ENCODE results near the gene BMAL1.
A peak's percentile ranks its signal among the peaks of the same experiment; 100 is the strongest.

The BMAL1 gene

GRCh38 chr11:13318498-13319295 lies 41.1 kb downstream of the BMAL1 start:
- no peak for DNase-seq

DNA sequence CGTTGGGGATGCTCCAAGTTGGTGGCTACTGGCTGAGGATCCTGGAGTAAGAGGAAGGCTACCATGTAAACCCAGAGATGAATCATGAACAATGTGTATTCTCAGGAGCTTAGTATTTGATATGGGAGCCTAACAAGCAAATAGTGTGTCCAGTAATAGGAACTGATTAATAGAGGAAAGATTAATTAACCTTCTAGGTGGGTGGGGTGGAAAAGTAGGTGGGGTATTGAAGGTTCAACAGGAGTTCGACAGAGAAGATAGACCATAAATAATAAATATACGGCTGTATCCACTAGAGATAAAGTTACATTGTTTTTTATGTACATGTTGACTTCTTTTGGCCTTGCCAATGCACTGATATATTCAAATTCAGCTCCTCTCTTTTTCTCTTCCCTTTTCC lies 43.1 kb downstream of the BMAL1 start:
- DNase-seq, result no peak

GRCh38 chr11:13321431-13321830 lies 43.8 kb downstream of the BMAL1 start:
- no peak for DNase-seq

DNA sequence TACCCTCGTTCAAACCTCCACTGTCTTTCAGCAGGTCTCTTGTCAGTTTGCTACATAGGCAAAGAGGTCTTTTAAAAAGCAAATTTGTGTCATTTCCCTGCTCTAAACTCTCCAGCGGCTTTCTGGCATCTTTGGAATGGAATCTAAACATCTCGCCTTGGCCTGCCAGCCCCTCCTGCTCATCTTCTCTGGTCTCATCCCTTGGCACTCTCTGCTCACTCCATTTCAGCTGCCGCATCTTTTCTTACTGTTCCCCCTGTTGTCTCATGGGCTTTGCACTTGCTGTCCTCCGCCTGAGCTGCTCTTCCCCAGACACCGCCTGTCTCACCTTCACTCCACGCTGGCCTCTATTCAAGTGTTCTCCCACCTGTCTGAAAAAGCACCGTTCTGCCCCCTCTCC lies 46.6 kb downstream of the BMAL1 start:
- DNase-seq, result no peak

DNA sequence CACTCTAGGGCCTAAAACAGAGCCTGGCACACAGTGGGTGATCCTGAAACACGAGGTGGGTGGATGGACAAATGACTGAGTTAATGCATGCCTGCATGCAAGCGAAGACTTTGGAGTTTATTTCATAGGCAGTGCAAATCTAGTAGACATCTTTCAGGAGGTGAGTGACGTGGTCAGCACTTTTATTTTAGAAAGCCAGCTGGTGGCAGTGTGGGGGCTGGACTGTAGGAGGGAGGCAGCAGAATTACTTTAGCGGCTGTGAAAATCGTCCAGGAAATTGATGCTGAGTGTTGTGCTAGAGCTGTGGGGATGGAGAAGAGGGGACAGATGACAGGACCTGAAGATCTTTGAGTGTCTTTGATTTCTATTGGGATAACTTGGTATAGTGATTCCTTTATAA lies 47.1 kb downstream of the BMAL1 start:
- DNase-seq, result no peak

DNA sequence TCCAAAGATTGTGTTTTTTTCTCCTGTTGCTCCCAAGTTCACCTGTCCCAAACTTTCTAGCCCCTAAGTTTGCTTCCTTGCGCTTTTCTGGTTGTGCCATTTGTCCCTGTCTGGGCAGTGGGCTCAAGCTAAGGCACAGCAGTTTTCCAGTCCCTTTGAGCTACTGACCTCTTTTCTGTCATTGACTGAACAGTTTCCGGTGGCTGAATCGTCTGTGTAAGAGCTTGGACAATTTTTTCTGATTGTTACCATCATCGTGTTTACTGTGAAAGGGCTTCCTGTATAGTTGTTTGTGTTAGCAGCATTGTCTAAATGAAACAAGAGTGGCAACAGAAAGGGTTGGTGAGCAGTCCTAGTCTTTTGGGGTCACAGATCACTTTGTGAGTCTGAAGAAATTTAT lies 49.8 kb downstream of the BMAL1 start:
- peak; percentile 31 for DNase-seq

DNA sequence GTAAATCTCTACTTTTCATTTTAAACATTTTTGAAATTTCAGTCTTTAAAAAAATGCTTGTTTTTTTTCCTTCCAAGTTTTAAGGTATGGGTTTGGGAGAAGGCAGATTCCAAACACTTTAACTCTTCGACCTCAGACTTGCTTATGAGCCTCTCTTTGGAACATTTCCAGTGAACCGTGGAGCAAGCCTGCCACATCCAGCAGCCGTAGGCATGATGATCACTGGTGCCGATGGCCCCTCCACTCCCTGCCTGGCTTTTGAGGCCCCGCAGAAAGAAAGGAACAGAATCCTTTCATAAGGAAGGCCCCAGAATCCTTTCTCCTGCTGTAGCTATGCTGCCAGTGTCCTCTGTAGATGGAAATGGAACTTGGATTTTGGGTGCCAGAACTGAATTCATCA lies 50.7 kb downstream of the BMAL1 start:
- DNase-seq, result no peak

DNA sequence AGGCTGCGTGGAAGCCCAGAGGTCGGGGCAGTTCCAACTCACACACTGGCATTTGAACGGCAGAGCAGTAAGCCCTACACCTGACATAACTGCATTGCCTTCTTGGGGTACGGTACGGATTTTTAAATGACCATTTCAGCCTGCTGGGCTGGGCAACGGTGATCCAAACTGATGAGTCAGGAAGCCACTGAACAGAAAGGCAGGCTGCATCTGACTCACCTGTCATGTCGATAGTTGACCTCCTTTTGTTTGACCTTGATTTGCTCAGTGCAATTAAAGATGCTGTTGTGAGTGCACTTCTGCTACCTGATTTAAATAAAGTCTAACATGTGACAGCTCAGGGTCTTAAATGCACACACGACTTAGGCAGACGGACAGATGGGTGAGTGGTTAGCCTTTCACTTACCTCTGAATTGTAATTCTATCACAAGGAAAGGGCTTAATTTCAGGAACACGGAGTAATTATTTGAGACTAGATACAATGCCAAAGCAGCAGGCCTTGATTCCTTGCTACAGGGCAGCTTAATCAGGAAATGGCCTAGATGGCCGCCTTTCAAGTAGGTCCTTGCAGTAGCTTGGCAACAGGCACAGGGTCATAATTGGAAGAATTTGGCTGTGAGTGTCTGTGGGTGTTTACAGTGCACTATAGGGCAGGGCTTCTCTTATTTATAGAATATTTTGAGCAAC lies 52.2 kb downstream of the BMAL1 start:
- DNase-seq, result peak; percentile 56

- DNase-seq, result no peak
Observed at GRCh38 chr11:13332124-13332523, 54.5 kb downstream of the BMAL1 start.

- no peak for DNase-seq
Observed at GRCh38 chr11:13333456-13333957, 55.9 kb downstream of the BMAL1 start.

DNA sequence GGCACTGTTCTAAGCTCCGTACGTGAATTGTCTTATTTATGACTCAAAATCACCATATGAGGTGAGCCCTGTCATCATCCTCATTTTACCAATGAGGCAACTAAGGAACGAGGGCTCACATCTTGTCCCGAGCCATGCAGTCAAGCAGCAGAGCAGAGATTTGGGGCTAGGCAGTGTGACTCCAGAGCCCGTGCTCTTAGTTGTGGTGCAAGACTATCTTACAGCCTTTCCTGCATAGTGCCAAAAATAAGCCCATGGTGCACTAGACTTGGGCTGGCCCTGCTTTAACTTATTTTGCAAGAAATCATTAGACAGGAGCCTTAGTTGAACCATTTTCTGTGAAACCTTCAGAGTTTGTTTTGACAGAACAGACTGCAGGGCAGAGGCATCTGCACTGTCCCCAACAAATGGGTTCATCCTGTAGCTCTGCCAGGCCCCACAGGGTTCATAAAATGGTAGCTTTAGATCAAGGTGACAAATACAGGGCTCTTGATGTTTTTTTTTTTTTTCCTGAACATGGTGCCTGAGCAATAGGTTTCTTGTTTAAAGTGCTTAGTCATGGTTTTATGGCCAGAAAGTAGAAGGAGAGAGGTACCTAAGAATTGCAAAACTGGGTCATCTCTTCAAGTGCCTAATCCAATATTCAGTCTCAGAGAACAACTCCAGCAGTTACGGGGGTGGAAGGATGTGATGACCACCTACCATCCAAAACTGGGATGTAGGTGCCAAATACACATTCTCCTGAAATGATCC lies 56.6 kb downstream of the BMAL1 start:
- no peak for DNase-seq

GRCh38 chr11:13335319-13335718 lies 57.7 kb downstream of the BMAL1 start:
- DNase-seq, result peak; percentile 51

- no peak for DNase-seq
Observed at GRCh38 chr11:13336246-13336878, 58.8 kb downstream of the BMAL1 start.

- DNase-seq, result no peak
Observed at GRCh38 chr11:13338019-13338426, 60.4 kb downstream of the BMAL1 start.

DNA sequence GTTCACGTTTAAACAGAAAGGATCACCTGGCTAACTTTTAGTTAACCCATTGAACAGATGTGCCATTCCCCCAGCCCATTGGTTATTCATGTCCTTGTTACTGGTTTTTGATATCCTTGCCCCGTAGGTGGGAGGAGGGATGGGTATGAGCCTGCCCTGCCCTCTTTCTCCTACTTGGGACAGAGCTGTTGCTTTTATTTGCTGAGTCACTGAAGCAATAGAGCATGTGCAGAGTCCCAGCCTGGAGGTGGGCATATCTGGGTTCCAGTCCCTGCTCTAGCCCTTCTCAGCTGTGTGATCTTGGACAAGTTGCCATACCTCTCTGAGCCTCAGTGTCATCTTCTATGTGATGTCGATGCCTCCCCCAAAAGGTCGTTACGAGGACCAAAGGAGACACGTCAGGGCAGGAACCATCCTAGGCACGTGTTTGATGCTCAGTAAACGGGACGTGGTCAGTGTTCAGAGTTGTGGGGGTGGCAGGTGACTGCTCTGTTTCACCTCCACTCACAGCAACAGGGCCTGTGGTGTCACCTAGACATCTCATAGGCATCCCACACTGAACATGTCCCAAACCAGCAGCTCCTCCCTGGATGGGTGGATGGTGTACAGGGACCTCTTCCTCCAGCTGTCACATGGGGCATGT lies 61.0 kb downstream of the BMAL1 start:
- DNase-seq, result no peak

GRCh38 chr11:13339195-13340153 lies 61.9 kb downstream of the BMAL1 start:
- no peak for DNase-seq

DNA sequence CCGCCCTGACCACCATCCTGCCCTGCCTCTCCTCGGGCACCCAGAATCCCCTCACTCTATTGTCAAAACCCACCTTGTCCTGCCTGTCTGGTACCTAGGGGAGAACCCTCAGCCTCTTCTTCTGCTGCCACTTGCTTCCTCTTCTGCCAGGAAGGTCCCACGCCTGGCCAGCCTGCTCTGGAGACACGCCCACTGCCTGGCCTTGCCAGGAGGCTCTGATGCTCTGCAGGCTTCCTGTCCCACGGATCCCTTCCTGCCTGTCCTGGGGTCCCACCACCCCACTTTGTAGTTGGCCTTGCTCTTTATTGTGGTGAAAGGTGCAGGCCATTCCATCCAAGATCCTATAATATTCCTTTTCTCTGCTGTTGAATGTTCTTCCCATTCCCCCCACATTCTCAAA lies 63.4 kb downstream of the BMAL1 start:
- DNase-seq, result no peak

DNA sequence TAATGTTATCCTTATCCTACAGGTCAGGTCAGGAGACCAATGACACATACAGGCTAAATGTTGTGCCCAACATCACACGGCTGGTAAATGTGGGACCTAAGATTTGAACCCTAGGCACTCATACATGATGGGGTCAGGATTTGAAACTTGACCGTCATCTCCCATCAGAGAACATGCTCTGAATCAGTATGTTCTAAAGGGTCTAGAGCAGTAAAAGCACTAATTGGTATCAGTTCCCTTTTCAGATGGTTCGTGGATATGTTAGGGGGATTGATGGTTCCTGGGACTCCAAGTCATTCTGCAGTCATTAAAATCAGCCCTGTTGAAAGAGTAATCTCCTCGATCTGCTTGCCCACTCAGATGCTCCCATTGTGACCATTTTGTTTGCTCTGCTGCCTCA lies 65.5 kb downstream of the BMAL1 start:
- no peak for DNase-seq

GRCh38 chr11:13343931-13344717 lies 66.5 kb downstream of the BMAL1 start:
- DNase-seq, result peak; percentile 63

DNA sequence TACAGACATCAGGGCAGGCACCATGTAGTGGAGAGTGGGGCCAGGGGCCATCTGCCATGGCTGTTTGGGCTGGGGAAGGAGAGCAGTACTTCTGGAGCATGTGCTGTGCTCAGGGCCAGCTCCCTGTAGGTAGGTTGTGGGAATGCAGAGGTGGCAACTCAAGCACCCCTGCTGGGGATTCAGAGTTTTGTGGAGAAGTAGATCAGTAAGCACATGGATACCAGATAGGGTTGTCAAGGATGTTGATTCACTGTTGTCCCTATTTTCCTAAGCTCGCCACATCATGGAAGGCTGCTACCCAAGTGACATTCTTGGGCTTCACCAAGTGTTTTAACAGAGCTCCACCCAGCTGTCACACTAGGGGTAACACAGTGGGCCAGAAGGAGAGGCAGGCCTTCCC lies 67.2 kb downstream of the BMAL1 start:
- DNase-seq, result no peak

DNA sequence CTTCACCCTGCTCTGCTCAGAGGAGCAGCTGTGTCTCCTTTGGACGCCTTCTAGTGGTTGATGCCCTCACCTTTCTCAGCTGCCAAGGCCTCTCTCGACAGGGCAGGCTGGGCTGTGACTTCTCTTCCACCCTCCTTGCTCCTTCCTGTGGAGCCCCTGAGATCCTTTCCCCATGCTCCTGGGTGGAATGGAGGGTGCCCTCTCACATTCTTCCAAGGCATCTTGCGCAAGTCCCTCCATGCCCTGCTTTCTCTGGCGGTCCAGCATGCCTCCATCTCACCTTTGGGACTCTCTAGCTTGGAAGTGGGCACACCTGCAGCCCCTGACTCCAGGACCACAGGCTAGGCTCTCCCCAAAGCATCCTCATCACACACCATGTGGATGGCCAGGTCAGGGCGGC lies 68.9 kb downstream of the BMAL1 start:
- DNase-seq, result no peak
